HEK293 (cell line): ENCODE results near the gene RRP1B.
A peak's percentile ranks its signal among the peaks of the same experiment; 100 is the strongest.

Experiments
- GLIS1 ChIP-seq: fragments of 450-650 bp; formaldehyde crosslinking; IDR thresholded peaks from 2 replicates; pipeline ENCODE4 v1.5.1; 2016; ENCODE audit warnings: missing biosample characterization, missing genetic modification characterization
- KLF1 ChIP-seq: fragments of 450-650 bp; formaldehyde crosslinking; IDR thresholded peaks from 2 replicates; pipeline ENCODE4 v1.5.1; 2016; ENCODE audit warnings: missing biosample characterization, missing genetic modification characterization
- KLF10 ChIP-seq: fragments of 450-650 bp; IDR thresholded peaks from 2 replicates; pipeline ENCODE4 v1.5.1; 2018; ENCODE audit warnings: missing biosample characterization, mild to moderate bottlenecking, missing genetic modification characterization
- KLF8 ChIP-seq: fragments of 450-650 bp; formaldehyde crosslinking; IDR thresholded peaks from 2 replicates; pipeline ENCODE4 v1.5.1; 2016; ENCODE audit warnings: missing biosample characterization, missing genetic modification characterization
- REPIN1 ChIP-seq: fragments of 450-650 bp; formaldehyde crosslinking; IDR thresholded peaks from 2 replicates; pipeline ENCODE4 v1.5.1; 2017; ENCODE audit warnings: missing biosample characterization, missing genetic modification characterization, low read depth
- SCRT2 ChIP-seq: fragments of 450-650 bp; formaldehyde crosslinking; IDR thresholded peaks from 2 replicates; pipeline ENCODE4 v1.5.1; 2016; ENCODE audit warnings: missing biosample characterization, missing genetic modification characterization
- TCF7L2 ChIP-seq: IDR thresholded peaks from 2 replicates; pipeline ENCODE4 v1.6.1; 2011; ENCODE audit warnings: low read depth, mild to moderate bottlenecking, inconsistent platforms, low read length, moderate library complexity, borderline replicate concordance
- WT1 ChIP-seq: fragments of 450-650 bp; formaldehyde crosslinking; IDR thresholded peaks from 2 replicates; pipeline ENCODE4 v1.5.1; 2016; ENCODE audit warnings: missing biosample characterization, missing genetic modification characterization
- ZBTB10 ChIP-seq: fragments of 450-650 bp; formaldehyde crosslinking; IDR thresholded peaks from 2 replicates; pipeline ENCODE4 v1.5.1; 2016; ENCODE audit warnings: missing biosample characterization, missing genetic modification characterization
- ZBTB8A ChIP-seq: fragments of 450-650 bp; formaldehyde crosslinking; IDR thresholded peaks from 2 replicates; pipeline ENCODE4 v1.5.1; 2016; ENCODE audit warnings: missing biosample characterization, missing genetic modification characterization
- ZIC2 ChIP-seq: fragments of 450-650 bp; formaldehyde crosslinking; IDR thresholded peaks from 2 replicates; pipeline ENCODE4 v1.5.1; 2016; ENCODE audit warnings: missing biosample characterization, missing genetic modification characterization
- ZNF10 ChIP-seq: fragments of 450-650 bp; formaldehyde crosslinking; IDR thresholded peaks from 2 replicates; pipeline ENCODE4 v1.5.1; 2017; ENCODE audit warnings: missing biosample characterization, missing genetic modification characterization
- ZNF18 ChIP-seq: fragments of 450-650 bp; formaldehyde crosslinking; IDR thresholded peaks from 2 replicates; pipeline ENCODE4 v1.5.1; 2016; ENCODE audit warnings: missing biosample characterization, missing genetic modification characterization
- ZNF214 ChIP-seq: fragments of 450-650 bp; formaldehyde crosslinking; IDR thresholded peaks from 2 replicates; pipeline ENCODE4 v1.5.1; 2017; ENCODE audit warnings: missing biosample characterization, mild to moderate bottlenecking, missing genetic modification characterization, borderline replicate concordance
- ZNF280C ChIP-seq: fragments of 450-650 bp; formaldehyde crosslinking; IDR thresholded peaks from 2 replicates; pipeline ENCODE4 v1.5.1; 2016; ENCODE audit warnings: missing biosample characterization, missing genetic modification characterization
- ZNF350 ChIP-seq: fragments of 450-650 bp; formaldehyde crosslinking; IDR thresholded peaks from 2 replicates; pipeline ENCODE4 v1.5.0; 2017; ENCODE audit warnings: missing biosample characterization, mild to moderate bottlenecking, missing genetic modification characterization
- ZNF48 ChIP-seq: fragments of 450-650 bp; formaldehyde crosslinking; IDR thresholded peaks from 2 replicates; pipeline ENCODE4 v1.5.1; 2016; ENCODE audit warnings: missing biosample characterization, missing genetic modification characterization
- ZNF513 ChIP-seq: fragments of 450-650 bp; IDR thresholded peaks from 2 replicates; pipeline ENCODE4 v1.5.1; 2018; ENCODE audit warnings: missing biosample characterization, missing genetic modification characterization
- ZNF518A ChIP-seq: fragments of 450-650 bp; formaldehyde crosslinking; conservative IDR thresholded peaks from 2 replicates; pipeline ENCODE4 v1.5.1; 2016; ENCODE audit warnings: low read depth, missing biosample characterization, missing genetic modification characterization
- ZNF600 ChIP-seq: fragments of 450-650 bp; formaldehyde crosslinking; IDR thresholded peaks from 2 replicates; pipeline ENCODE4 v1.5.1; 2016; ENCODE audit warnings: missing biosample characterization, missing genetic modification characterization
- ZNF629 ChIP-seq: fragments of 450-650 bp; formaldehyde crosslinking; IDR thresholded peaks from 2 replicates; pipeline ENCODE4 v1.5.1; 2017; ENCODE audit warnings: missing biosample characterization, missing genetic modification characterization
- ZNF639 ChIP-seq: fragments of 450-650 bp; formaldehyde crosslinking; IDR thresholded peaks from 2 replicates; pipeline ENCODE4 v1.5.1; 2016; ENCODE audit warnings: missing biosample characterization, missing genetic modification characterization
- ZNF701 ChIP-seq: fragments of 450-650 bp; formaldehyde crosslinking; IDR thresholded peaks from 2 replicates; pipeline ENCODE4 v1.5.1; 2016; ENCODE audit warnings: missing biosample characterization, missing genetic modification characterization
- ZNF707 ChIP-seq: fragments of 450-650 bp; formaldehyde crosslinking; IDR thresholded peaks from 2 replicates; pipeline ENCODE4 v1.5.1; 2016; ENCODE audit warnings: missing biosample characterization, missing genetic modification characterization

Gene RRP1B

GRCh38 chr21:43728467-43729390 is 69.4 kb downstream of the RRP1B start (continued):
- TF ChIP-seq ZNF518A (peak; percentile 71), SCRT2 (tag by site-specific recombination) (peak; percentile 50; the same call in 1 of the 2 replicates), KLF1 (tag by site-specific recombination) (peak; percentile 94), ZNF18 (tag by site-specific recombination) (peak; percentile 99), ZNF629 (tag by site-specific recombination) (peak; percentile 92), ZNF600 (tag by site-specific recombination) (peak; percentile 99), REPIN1 (tag by site-specific recombination) (peak; percentile 96), ZNF513 (peak; percentile 78; the same call in 1 of the 2 replicates), ZIC2 (tag by site-specific recombination) (peak; percentile 98), ZNF701 (tag by site-specific recombination) (0 out of 2 replicates have a peak, but pooled peaks have one; percentile 60), KLF10 (peak; percentile 79), ZNF707 (tag by site-specific recombination) (no peak), ZNF48 (peak; percentile 26; the same call in 1 of the 2 replicates), GLIS1 (tag by site-specific recombination) (peak; percentile 100), ZNF280C (tag by site-specific recombination) (no peak), ZNF639 (peak; percentile 95), ZNF214 (tag by site-specific recombination) (no peak), ZNF350 (tag by site-specific recombination) (no peak), WT1 (tag by site-specific recombination) (peak; percentile 99), ZBTB10 (peak; percentile 83), TCF7L2 (no peak), ZBTB8A (tag by site-specific recombination) (peak; percentile 93), ZNF10 (peak; percentile 95), KLF8 (tag by site-specific recombination) (peak; percentile 97)
